Mucosa of rectum (tissue), 2 donors: ENCODE results near the gene SDK1.
A peak's percentile ranks its signal among the peaks of the same experiment; 100 is the strongest.

Experiments used
- H3K27ac ChIP-seq, 2 donors: one replicate each; pipeline ENCODE4 v1.7.0; 2013; ENCODE audit warnings: inconsistent platforms in 2 of 2, low read depth in 2 of 2, low read length in 2 of 2
- H3K27me3 ChIP-seq, 2 donors: one replicate each; pipeline ENCODE4 v1.7.0; 2013; ENCODE audit warnings: low read length in 2 of 2; ENCODE audit not compliant: control insufficient read depth in 2 of 2, insufficient read depth in 2 of 2
- H3K36me3 ChIP-seq, 2 donors: one replicate each; pipeline ENCODE4 v1.7.0; 2013; ENCODE audit warnings: low read length in 2 of 2; ENCODE audit not compliant: control insufficient read depth in 2 of 2, insufficient read depth in 2 of 2
- H3K4me1 ChIP-seq, 2 donors: one replicate each; pipeline ENCODE4 v1.7.0; 2013; ENCODE audit warnings: low read length in 2 of 2, mild to moderate bottlenecking in 1 of 2; ENCODE audit not compliant: control insufficient read depth in 2 of 2, insufficient read depth in 2 of 2
- H3K4me3 ChIP-seq, 2 donors: one replicate each; pipeline ENCODE4 v1.7.0; 2013; ENCODE audit warnings: low read length in 2 of 2
- H3K9ac ChIP-seq, 2 donors: one replicate each; pipeline ENCODE4 v1.7.0; 2013; ENCODE audit warnings: low read length in 2 of 2, low read depth in 1 of 2, mild to moderate bottlenecking in 1 of 2
- H3K9me3 ChIP-seq, 2 donors: one replicate each; pipeline ENCODE4 v1.7.0; 2013; ENCODE audit warnings: low read length in 2 of 2; ENCODE audit not compliant: control insufficient read depth in 2 of 2
- donor health status: healthy.
- donor health status: Normal muscosa, but diverticular disease.

The SDK1 gene

GRCh38 chr7:4245135-4245865 lies 944.2 kb downstream of the SDK1 start:
- Histone ChIP-seq H3K9ac (no peak overlapping the region), H3K36me3 (no peaks in the 10 kb centered on the region), H3K9me3 (no peaks in the 10 kb centered on the region)

GRCh38 chr7:4245866-4246470 lies 944.9 kb downstream of the SDK1 start:
- Histone ChIP-seq H3K9me3 (no peaks in the 10 kb centered on the region), H3K27ac (no peak overlapping the region), H3K4me1 (no peaks in the 10 kb centered on the region), H3K27me3 (no peaks in the 10 kb centered on the region), H3K4me3 (no peak overlapping the region), H3K36me3 (no peaks in the 10 kb centered on the region), H3K9ac (no peak overlapping the region)

More at GRCh38 chr7:4245135-4245865, 944.2 kb downstream of the SDK1 start:
- Histone ChIP-seq H3K4me3 (no peak overlapping the region), H3K27me3 (no peaks in the 10 kb centered on the region), H3K27ac (no peak overlapping the region), H3K4me1 (no peaks in the 10 kb centered on the region)

- no peaks in the 10 kb centered on the region for H3K36me3 ChIP-seq
- no peak overlapping the region for H3K9ac ChIP-seq
- no peak overlapping the region for H3K27ac ChIP-seq
- H3K4me3 ChIP-seq = no peak overlapping the region
- H3K4me1 ChIP-seq = no peaks in the 10 kb centered on the region
- H3K9me3 ChIP-seq = no peaks in the 10 kb centered on the region
- no peaks in the 10 kb centered on the region for H3K27me3 ChIP-seq
Observed at GRCh38 chr7:4246536-4246935, 945.5 kb downstream of the SDK1 start.

- Histone ChIP-seq H3K27ac (no peak overlapping the region), H3K4me3 (no peak overlapping the region)
Observed at GRCh38 chr7:4247106-4247876, 946.2 kb downstream of the SDK1 start.

GRCh38 chr7:4248295-4248694 lies 947.2 kb downstream of the SDK1 start:
- no peaks in the 10 kb centered on the region for H3K4me1 ChIP-seq
- no peak overlapping the region for H3K9ac ChIP-seq
- H3K27ac ChIP-seq = no peak overlapping the region
- H3K9me3 ChIP-seq = no peaks in the 10 kb centered on the region
- H3K4me3 ChIP-seq = no peak overlapping the region
- H3K27me3 ChIP-seq = no peaks in the 10 kb centered on the region
- H3K36me3 ChIP-seq = no peaks in the 10 kb centered on the region

More at GRCh38 chr7:4247106-4247876, 946.2 kb downstream of the SDK1 start:
- H3K27me3 ChIP-seq = no peaks in the 10 kb centered on the region
- H3K9me3 ChIP-seq = no peaks in the 10 kb centered on the region
- no peaks in the 10 kb centered on the region for H3K4me1 ChIP-seq
- H3K9ac ChIP-seq = no peak overlapping the region
- no peaks in the 10 kb centered on the region for H3K36me3 ChIP-seq

GRCh38 chr7:4249241-4249640 lies 948.2 kb downstream of the SDK1 start:
- Histone ChIP-seq H3K4me1 (no peaks in the 10 kb centered on the region), H3K9me3 (peaks cover 0 to 2% of the 10 kb centered on the region in 2 donors), H3K9ac (no peak overlapping the region), H3K36me3 (no peaks in the 10 kb centered on the region), H3K27ac (no peak overlapping the region), H3K4me3 (no peak overlapping the region), H3K27me3 (no peaks in the 10 kb centered on the region)

GRCh38 chr7:4255336-4255735 lies 954.3 kb downstream of the SDK1 start:
- H3K9ac ChIP-seq = no peak overlapping the region
- H3K27me3 ChIP-seq = no peaks in the 10 kb centered on the region
- no peaks in the 10 kb centered on the region for H3K36me3 ChIP-seq
- no peak overlapping the region for H3K4me3 ChIP-seq
- H3K9me3 ChIP-seq = peaks cover 0 to 2% of the 10 kb centered on the region in 2 donors
- no peaks in the 10 kb centered on the region for H3K4me1 ChIP-seq
- peak overlapping the region in 1 of 2 donors; percentile 32 for H3K27ac ChIP-seq

GRCh38 chr7:4256286-4256685 lies 955.2 kb downstream of the SDK1 start:
- H3K27ac ChIP-seq = peak overlapping the region; percentile 34 to 38
- H3K9ac ChIP-seq = no peak overlapping the region
- no peaks in the 10 kb centered on the region for H3K4me1 ChIP-seq
- H3K9me3 ChIP-seq = peaks cover 0 to 2% of the 10 kb centered on the region in 2 donors
- no peaks in the 10 kb centered on the region for H3K27me3 ChIP-seq
- no peaks in the 10 kb centered on the region for H3K36me3 ChIP-seq
- H3K4me3 ChIP-seq = no peak overlapping the region

GRCh38 chr7:4257146-4258111 lies 956.4 kb downstream of the SDK1 start:
- Histone ChIP-seq H3K27ac (peak overlapping the region; percentile 34 to 54), H3K9ac (no peak overlapping the region), H3K36me3 (no peaks in the 10 kb centered on the region), H3K4me1 (no peaks in the 10 kb centered on the region), H3K4me3 (no peak overlapping the region), H3K9me3 (peaks cover 0 to 2% of the 10 kb centered on the region in 2 donors), H3K27me3 (no peaks in the 10 kb centered on the region)
